DND-41 (cell line): ENCODE data around the gene OGFR.

Experiments
- ATAC-seq: fragments of 200-7000 bp; cut with Tn5 transposase; 3 replicates; pipeline ENCODE4 v1.9.1; 2021; ENCODE audit warnings: low read depth; ENCODE audit not compliant: insufficient read depth
- DNase-seq: peaks from one replicate; pipeline ENCODE4 v3.0.0-alpha.2; 2020
- H2AFZ ChIP-seq: 2 replicates; pipeline ENCODE4 v1.6.0; 2012; ENCODE audit warnings: low read depth, low read length
- H3K27ac ChIP-seq: 2 replicates; pipeline ENCODE4 v1.5.1; 2012; ENCODE audit warnings: low read length, inconsistent platforms
- H3K27me3 ChIP-seq: fragments of 200-600 bp; sonication (generic); 2 replicates; pipeline ENCODE4 v1.6.0; 2012; ENCODE audit warnings: low read length, mild to moderate bottlenecking, inconsistent platforms; ENCODE audit not compliant: insufficient read depth, poor library complexity
- H3K36me3 ChIP-seq: 2 replicates; pipeline ENCODE4 v1.5.1; 2012; ENCODE audit warnings: low read length, inconsistent platforms; ENCODE audit not compliant: insufficient read depth
- H3K4me1 ChIP-seq: 2 replicates; pipeline ENCODE4 v1.5.1; 2012; ENCODE audit warnings: mild to moderate bottlenecking, low read length; ENCODE audit not compliant: insufficient read depth
- H3K4me2 ChIP-seq: 2 replicates; pipeline ENCODE4 v1.6.0; 2012; ENCODE audit warnings: mild to moderate bottlenecking, moderate library complexity, low read length, inconsistent platforms; ENCODE audit not compliant: insufficient read depth
- H3K4me3 ChIP-seq, 2 experiments: fragments of 200-600 bp in 1 of 2; shearing (Covaris generic) in 1 of 2; 2 replicates each; pipeline ENCODE4 v1.5.1; 2012 to 2016; ENCODE audit warnings: inconsistent platforms in 2 of 2, low read length in 2 of 2, mild to moderate bottlenecking in 2 of 2, low read depth in 1 of 2, moderate library complexity in 1 of 2
- H3K79me2 ChIP-seq: 2 replicates; pipeline ENCODE4 v1.6.0; 2012; ENCODE audit warnings: low read length, inconsistent platforms; ENCODE audit not compliant: insufficient read depth
- H3K9ac ChIP-seq: 2 replicates; pipeline ENCODE4 v1.6.0; 2012; ENCODE audit warnings: low read depth, mild to moderate bottlenecking, inconsistent platforms, low read length, moderate library complexity
- H3K9me3 ChIP-seq: 2 replicates; pipeline ENCODE4 v1.5.1; 2012; ENCODE audit warnings: low read length, moderate library complexity, mild to moderate bottlenecking, inconsistent platforms; ENCODE audit not compliant: insufficient read depth, severe bottlenecking
- H4K20me1 ChIP-seq: 2 replicates; pipeline ENCODE4 v1.6.0; 2012; ENCODE audit warnings: low read length; ENCODE audit not compliant: insufficient read depth
- EZH2 ChIP-seq: IDR thresholded peaks from 3 replicates; pipeline ENCODE4 v1.6.1; 2012; ENCODE audit warnings: borderline replicate concordance, low read depth, mild to moderate bottlenecking, moderate library complexity, low read length, inconsistent platforms; ENCODE audit not compliant: severe bottlenecking
- TF ChIP-seq, protein P1 (sequence below): IDR thresholded peaks from 2 replicates; pipeline ENCODE4 v1.5.1; 2012; ENCODE audit warnings: borderline replicate concordance, low read length, moderate library complexity, mild to moderate bottlenecking; ENCODE audit not compliant: poor library complexity, severe bottlenecking; ENCODE audit errors: extremely low read depth

Gene OGFR

DNA sequence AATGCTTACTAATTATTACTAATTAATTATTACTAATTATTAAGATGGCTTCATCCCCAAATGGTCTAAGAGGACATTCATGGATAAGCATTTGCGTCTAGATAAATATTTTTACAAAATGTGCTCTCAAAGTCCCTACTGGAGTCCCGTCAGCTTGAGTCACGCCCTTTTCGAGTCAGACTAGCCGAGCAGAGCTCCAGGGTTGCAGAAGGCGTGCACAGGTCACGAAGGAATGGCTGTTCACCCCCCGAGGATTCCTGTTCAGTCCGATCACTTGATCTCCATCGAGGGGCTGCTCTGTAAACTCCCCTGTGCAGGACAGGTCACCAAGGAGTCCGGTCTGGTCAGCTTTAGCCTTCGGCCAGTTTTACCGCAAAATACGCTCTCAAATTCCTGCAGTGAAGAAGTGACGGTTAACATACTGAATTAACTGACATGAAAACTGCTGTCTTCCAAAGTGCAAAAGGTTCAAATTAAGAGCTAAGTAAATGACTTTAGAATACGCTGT, 37.1 kb downstream of the OGFR start:
- Histone ChIP-seq H3K4me1 (no peaks in the 10 kb centered on the region), H3K36me3 (peaks cover 24% of the 10 kb centered on the region), H3K4me2 (no peak overlapping the region), H3K27ac (no peak overlapping the region), H3K9me3 (no peaks in the 10 kb centered on the region), H2AFZ (no peak overlapping the region), H4K20me1 (no peaks in the 10 kb centered on the region), H3K27me3 (no peaks in the 10 kb centered on the region), H3K4me3 (no peak overlapping the region), H3K9ac (no peak overlapping the region), H3K79me2 (no peaks in the 10 kb centered on the region)
- ATAC-seq (no peak), DNase-seq (no peak)
- TF ChIP-seq EZH2 = no peak
- TF ChIP-seq, protein P1, sequence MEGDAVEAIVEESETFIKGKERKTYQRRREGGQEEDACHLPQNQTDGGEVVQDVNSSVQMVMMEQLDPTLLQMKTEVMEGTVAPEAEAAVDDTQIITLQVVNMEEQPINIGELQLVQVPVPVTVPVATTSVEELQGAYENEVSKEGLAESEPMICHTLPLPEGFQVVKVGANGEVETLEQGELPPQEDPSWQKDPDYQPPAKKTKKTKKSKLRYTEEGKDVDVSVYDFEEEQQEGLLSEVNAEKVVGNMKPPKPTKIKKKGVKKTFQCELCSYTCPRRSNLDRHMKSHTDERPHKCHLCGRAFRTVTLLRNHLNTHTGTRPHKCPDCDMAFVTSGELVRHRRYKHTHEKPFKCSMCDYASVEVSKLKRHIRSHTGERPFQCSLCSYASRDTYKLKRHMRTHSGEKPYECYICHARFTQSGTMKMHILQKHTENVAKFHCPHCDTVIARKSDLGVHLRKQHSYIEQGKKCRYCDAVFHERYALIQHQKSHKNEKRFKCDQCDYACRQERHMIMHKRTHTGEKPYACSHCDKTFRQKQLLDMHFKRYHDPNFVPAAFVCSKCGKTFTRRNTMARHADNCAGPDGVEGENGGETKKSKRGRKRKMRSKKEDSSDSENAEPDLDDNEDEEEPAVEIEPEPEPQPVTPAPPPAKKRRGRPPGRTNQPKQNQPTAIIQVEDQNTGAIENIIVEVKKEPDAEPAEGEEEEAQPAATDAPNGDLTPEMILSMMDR = no peak

DNA sequence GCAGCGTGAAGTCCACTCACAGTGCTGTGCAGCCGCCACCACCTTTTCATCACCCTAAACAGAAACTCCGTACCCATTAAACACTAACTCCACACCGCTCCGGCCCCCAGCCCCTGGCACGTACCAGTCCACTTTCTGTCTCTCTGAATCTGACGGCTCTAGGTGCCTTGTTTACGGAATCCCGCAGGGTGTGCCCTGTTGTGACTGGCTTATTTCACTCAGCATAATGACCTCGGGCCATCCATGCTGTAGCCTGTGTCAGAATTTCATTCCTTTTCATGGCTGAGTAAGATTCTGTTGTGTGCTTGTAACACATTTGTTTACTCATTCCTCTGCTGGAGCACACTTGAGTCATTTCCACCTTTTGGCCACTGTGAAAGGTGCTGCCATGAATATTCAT, 39.0 kb downstream of the OGFR start:
- Histone ChIP-seq H3K4me3 (no peak overlapping the region), H3K27me3 (no peaks in the 10 kb centered on the region), H3K79me2 (no peaks in the 10 kb centered on the region), H3K36me3 (peaks cover 39% of the 10 kb centered on the region), H3K9ac (no peak overlapping the region), H2AFZ (no peak overlapping the region), H4K20me1 (0 out of 2 replicates have a peak, but pooled peaks cover 2% of the 10 kb centered on the region), H3K9me3 (no peaks in the 10 kb centered on the region), H3K4me2 (no peak overlapping the region), H3K27ac (no peak overlapping the region), H3K4me1 (no peaks in the 10 kb centered on the region)
- TF ChIP-seq EZH2 = no peak
- TF ChIP-seq, protein P1 = no peak
- DNase-seq = no peak
- no peak for ATAC-seq

DNA sequence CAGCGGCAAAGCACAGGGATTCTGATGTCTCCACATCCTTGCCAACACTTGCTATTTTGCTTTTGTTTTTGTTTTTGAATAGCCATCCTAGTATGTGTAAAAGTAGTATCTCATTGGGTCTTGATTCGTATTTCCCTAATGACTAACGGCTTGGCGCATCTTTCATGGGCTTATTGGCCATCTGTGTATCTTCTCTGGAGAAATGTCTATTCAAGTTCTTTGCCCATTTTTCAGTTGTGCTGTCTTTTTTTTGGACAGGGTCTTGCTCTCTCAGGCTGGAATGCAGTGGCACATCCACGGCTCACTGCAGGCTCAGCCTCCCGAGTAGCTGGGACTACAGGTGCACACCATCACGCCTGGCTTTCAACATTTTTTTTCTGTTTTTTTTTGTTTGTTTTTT, 39.5 kb downstream of the OGFR start:
- H3K4me2 ChIP-seq = no peak overlapping the region
- H3K4me3 ChIP-seq = no peak overlapping the region
- H4K20me1 ChIP-seq = 0 out of 2 replicates have a peak, but pooled peaks cover 2% of the 10 kb centered on the region
- no peak overlapping the region for H2AFZ ChIP-seq
- no peak for ATAC-seq
- H3K27ac ChIP-seq = no peak overlapping the region
- no peaks in the 10 kb centered on the region for H3K79me2 ChIP-seq
- TF ChIP-seq, protein P1 = no peak
- no peak for TF ChIP-seq EZH2
- no peak for DNase-seq
- no peaks in the 10 kb centered on the region for H3K27me3 ChIP-seq
- H3K9me3 ChIP-seq = no peaks in the 10 kb centered on the region
- H3K4me1 ChIP-seq = no peaks in the 10 kb centered on the region
- peaks cover 39% of the 10 kb centered on the region for H3K36me3 ChIP-seq
- H3K9ac ChIP-seq = no peak overlapping the region
